Measurements from ENCODE around the gene C3orf62.
"Not testable (repeated sequence)": the region's sequence is repeated elsewhere in the genome, so short reads cannot be mapped to it uniquely, and the experiment has no call there.

- not testable (repeated sequence) for TF ChIP-seq TCF7L2 (IDR thresholded peaks at IDR 0.05; ENCODE audit: borderline replicate concordance, extremely low read depth, insufficient read depth, insufficient read length); MAX (IDR thresholded peaks at IDR 0.05); CTCF (IDR thresholded peaks at IDR 0.05 in 2 of 3, conservative IDR thresholded peaks at IDR 0.05 in 1 of 3; ENCODE audit: borderline replicate concordance in 1 of 3, insufficient read depth in 1 of 3, low read depth in 2 of 3, low read length in 2 of 3); ATF3 (IDR thresholded peaks at IDR 0.05); YY1 (IDR thresholded peaks at IDR 0.05; ENCODE audit: extremely low read depth, insufficient replicate concordance, low read depth, low read length); EZH2 (IDR thresholded peaks at IDR 0.05); REST (IDR thresholded peaks at IDR 0.05; ENCODE audit: low read depth); EGR1 (IDR thresholded peaks at IDR 0.05; ENCODE audit: low read depth); POLR2A (IDR thresholded peaks at IDR 0.05; ENCODE audit: borderline replicate concordance, extremely low read depth, insufficient read depth, insufficient read length); FOSL1 (IDR thresholded peaks at IDR 0.05; ENCODE audit: low read depth); SIN3A (IDR thresholded peaks at IDR 0.05; ENCODE audit: low read depth)
Observed at GRCh38 chr3:49220985-49221563, 56.0 kb downstream of the C3orf62 start.
